ENCODE results near the gene GULP1. TPM values are rescaled to one million over a fixed set of nuclear protein-coding genes. Genes with fewer than 3 reads are reported as not detected.

GULP1 gene
- total RNA-seq, 1 experiment from 2014 or later: 75.1 TPM

- CTCF ChIA-PET: interaction anchor here (2.8 to 3.0 kb wide), 2 partner anchors 31 to 75 kb away, joined by 11 to 15 read pairs; no protein-coding TSS in a partner anchor
- DNase-seq (ENCODE audit: low spot score) (no peak), ATAC-seq (no peak)
- Mint-ChIP-seq H3K9me3 (peaks cover 12% of the 10 kb centered on the region), H3K4me1 (peaks cover 43% of the 10 kb centered on the region), H3K36me3 (peaks cover 18% of the 10 kb centered on the region), H3K27me3 (ENCODE audit: low read depth) (no peaks in the 10 kb centered on the region), H3K27ac (peak overlapping the region; percentile 94), H3K4me3 (peak overlapping the region; percentile 89)
- TF ChIP-seq, protein P1, sequence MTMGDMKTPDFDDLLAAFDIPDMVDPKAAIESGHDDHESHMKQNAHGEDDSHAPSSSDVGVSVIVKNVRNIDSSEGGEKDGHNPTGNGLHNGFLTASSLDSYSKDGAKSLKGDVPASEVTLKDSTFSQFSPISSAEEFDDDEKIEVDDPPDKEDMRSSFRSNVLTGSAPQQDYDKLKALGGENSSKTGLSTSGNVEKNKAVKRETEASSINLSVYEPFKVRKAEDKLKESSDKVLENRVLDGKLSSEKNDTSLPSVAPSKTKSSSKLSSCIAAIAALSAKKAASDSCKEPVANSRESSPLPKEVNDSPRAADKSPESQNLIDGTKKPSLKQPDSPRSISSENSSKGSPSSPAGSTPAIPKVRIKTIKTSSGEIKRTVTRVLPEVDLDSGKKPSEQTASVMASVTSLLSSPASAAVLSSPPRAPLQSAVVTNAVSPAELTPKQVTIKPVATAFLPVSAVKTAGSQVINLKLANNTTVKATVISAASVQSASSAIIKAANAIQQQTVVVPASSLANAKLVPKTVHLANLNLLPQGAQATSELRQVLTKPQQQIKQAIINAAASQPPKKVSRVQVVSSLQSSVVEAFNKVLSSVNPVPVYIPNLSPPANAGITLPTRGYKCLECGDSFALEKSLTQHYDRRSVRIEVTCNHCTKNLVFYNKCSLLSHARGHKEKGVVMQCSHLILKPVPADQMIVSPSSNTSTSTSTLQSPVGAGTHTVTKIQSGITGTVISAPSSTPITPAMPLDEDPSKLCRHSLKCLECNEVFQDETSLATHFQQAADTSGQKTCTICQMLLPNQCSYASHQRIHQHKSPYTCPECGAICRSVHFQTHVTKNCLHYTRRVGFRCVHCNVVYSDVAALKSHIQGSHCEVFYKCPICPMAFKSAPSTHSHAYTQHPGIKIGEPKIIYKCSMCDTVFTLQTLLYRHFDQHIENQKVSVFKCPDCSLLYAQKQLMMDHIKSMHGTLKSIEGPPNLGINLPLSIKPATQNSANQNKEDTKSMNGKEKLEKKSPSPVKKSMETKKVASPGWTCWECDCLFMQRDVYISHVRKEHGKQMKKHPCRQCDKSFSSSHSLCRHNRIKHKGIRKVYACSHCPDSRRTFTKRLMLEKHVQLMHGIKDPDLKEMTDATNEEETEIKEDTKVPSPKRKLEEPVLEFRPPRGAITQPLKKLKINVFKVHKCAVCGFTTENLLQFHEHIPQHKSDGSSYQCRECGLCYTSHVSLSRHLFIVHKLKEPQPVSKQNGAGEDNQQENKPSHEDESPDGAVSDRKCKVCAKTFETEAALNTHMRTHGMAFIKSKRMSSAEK (CRISPR knock-in tag; IDR thresholded peaks at IDR 0.05; ENCODE audit: borderline replicate concordance): no peak
- TF ChIP-seq ZBTB43 (CRISPR knock-in tag; IDR thresholded peaks at IDR 0.05): no peak
- no peak for TF ChIP-seq GTF2I (CRISPR knock-in tag; conservative IDR thresholded peaks at IDR 0.05)
- no peak for TF ChIP-seq ZSCAN18 (CRISPR knock-in tag; IDR thresholded peaks at IDR 0.05)
- no peak for TF ChIP-seq ZNF416 (CRISPR knock-in tag; IDR thresholded peaks at IDR 0.05)
- TF ChIP-seq, protein P2, sequence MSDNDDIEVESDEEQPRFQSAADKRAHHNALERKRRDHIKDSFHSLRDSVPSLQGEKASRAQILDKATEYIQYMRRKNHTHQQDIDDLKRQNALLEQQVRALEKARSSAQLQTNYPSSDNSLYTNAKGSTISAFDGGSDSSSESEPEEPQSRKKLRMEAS (CRISPR knock-in tag; IDR thresholded peaks at IDR 0.05): no peak
- no peak for TF ChIP-seq USF1 (CRISPR knock-in tag; IDR thresholded peaks at IDR 0.05)
- POLR2A ChIA-PET: interaction anchor here (2.9 kb wide), 1 partner anchor 16 kb away, joined by 24 read pairs; no protein-coding TSS in a partner anchor
These were observed 2.8 kb downstream of the GULP1 start for GRCh38 chr2:188294352-188294926.

- DNase-seq (ENCODE audit: low spot score) (no peak), ATAC-seq (no peak)
- peaks cover 44% of the 10 kb centered on the region for H3K4me1 Mint-ChIP-seq
- no peaks in the 10 kb centered on the region for H3K27me3 Mint-ChIP-seq (ENCODE audit: low read depth)
- peak overlapping the region; percentile 58; the same call in 1 of the 2 replicates for H3K27ac Mint-ChIP-seq
- peak overlapping the region; percentile 89 for H3K4me3 Mint-ChIP-seq
- ChIA-PET CTCF (no interaction called here), POLR2A (no interaction called here)
- peaks cover 12% of the 10 kb centered on the region for H3K9me3 Mint-ChIP-seq
- peaks cover 18% of the 10 kb centered on the region for H3K36me3 Mint-ChIP-seq
- TF ChIP-seq, protein P3, sequence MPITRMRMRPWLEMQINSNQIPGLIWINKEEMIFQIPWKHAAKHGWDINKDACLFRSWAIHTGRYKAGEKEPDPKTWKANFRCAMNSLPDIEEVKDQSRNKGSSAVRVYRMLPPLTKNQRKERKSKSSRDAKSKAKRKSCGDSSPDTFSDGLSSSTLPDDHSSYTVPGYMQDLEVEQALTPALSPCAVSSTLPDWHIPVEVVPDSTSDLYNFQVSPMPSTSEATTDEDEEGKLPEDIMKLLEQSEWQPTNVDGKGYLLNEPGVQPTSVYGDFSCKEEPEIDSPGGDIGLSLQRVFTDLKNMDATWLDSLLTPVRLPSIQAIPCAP (CRISPR knock-in tag; IDR thresholded peaks at IDR 0.05): no peak
- TF ChIP-seq, protein P4, sequence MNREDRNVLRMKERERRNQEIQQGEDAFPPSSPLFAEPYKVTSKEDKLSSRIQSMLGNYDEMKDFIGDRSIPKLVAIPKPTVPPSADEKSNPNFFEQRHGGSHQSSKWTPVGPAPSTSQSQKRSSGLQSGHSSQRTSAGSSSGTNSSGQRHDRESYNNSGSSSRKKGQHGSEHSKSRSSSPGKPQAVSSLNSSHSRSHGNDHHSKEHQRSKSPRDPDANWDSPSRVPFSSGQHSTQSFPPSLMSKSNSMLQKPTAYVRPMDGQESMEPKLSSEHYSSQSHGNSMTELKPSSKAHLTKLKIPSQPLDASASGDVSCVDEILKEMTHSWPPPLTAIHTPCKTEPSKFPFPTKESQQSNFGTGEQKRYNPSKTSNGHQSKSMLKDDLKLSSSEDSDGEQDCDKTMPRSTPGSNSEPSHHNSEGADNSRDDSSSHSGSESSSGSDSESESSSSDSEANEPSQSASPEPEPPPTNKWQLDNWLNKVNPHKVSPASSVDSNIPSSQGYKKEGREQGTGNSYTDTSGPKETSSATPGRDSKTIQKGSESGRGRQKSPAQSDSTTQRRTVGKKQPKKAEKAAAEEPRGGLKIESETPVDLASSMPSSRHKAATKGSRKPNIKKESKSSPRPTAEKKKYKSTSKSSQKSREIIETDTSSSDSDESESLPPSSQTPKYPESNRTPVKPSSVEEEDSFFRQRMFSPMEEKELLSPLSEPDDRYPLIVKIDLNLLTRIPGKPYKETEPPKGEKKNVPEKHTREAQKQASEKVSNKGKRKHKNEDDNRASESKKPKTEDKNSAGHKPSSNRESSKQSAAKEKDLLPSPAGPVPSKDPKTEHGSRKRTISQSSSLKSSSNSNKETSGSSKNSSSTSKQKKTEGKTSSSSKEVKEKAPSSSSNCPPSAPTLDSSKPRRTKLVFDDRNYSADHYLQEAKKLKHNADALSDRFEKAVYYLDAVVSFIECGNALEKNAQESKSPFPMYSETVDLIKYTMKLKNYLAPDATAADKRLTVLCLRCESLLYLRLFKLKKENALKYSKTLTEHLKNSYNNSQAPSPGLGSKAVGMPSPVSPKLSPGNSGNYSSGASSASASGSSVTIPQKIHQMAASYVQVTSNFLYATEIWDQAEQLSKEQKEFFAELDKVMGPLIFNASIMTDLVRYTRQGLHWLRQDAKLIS (CRISPR knock-in tag; IDR thresholded peaks at IDR 0.05; ENCODE audit: borderline replicate concordance): no peak
- TF ChIP-seq ZBTB43 (CRISPR knock-in tag; IDR thresholded peaks at IDR 0.05): no peak
- no peak for TF ChIP-seq FOXK1 (CRISPR knock-in tag; IDR thresholded peaks at IDR 0.05)
- no peak for TF ChIP-seq NFATC4 (CRISPR knock-in tag; IDR thresholded peaks at IDR 0.05)
- no peak for TF ChIP-seq FOXP1 (CRISPR knock-in tag; IDR thresholded peaks at IDR 0.05; ENCODE audit: borderline replicate concordance)
- no peak for TF ChIP-seq ZNF512 (CRISPR knock-in tag; IDR thresholded peaks at IDR 0.05; ENCODE audit: borderline replicate concordance)
- no peak for TF ChIP-seq OVOL2 (CRISPR knock-in tag; IDR thresholded peaks at IDR 0.05; ENCODE audit: borderline replicate concordance)
These were observed 3.5 kb downstream of the GULP1 start for GRCh38 chr2:188295067-188295685.

Data from WTC11 (cell line).